ENCODE results near the gene NTSR1. TPM values are rescaled to one million over a fixed set of nuclear protein-coding genes. Genes with fewer than 3 reads are reported as not detected.

NTSR1 gene
- total and polyA plus RNA-seq, 7 donors: 0.01 to 0.08 (median 0.05) TPM; not detected in 3

GRCh38 chr20:62698231-62698630 lies 10.4 kb upstream of the NTSR1 start:
- TF ChIP-seq CTCF (IDR thresholded peaks at IDR 0.05): no peak
- H3K27ac ChIP-seq: no peak overlapping the region
- DNase-seq: no peak
- no peaks in the 10 kb centered on the region for H3K9me3 ChIP-seq
- H3K4me3 ChIP-seq: no peak overlapping the region
- H3K36me3 ChIP-seq (ENCODE audit: insufficient read depth in 1 of 2, low read depth in 1 of 2): no peaks in the 10 kb centered on the region
- intact Hi-C loops (cut with DNase I): no loop called here
- peaks cover 0 to 33% (median 9%) of the 10 kb centered on the region in 3 donors for H3K27me3 ChIP-seq (ENCODE audit: insufficient read depth in 3 of 3, low read length in 2 of 3)
- no peaks in the 10 kb centered on the region for H3K4me1 ChIP-seq
- WGBS, 3 donors: 90 to 94% (median 93%) methylated on average over 14 of the region's 14 CpGs
- no peak for ATAC-seq

DNA sequence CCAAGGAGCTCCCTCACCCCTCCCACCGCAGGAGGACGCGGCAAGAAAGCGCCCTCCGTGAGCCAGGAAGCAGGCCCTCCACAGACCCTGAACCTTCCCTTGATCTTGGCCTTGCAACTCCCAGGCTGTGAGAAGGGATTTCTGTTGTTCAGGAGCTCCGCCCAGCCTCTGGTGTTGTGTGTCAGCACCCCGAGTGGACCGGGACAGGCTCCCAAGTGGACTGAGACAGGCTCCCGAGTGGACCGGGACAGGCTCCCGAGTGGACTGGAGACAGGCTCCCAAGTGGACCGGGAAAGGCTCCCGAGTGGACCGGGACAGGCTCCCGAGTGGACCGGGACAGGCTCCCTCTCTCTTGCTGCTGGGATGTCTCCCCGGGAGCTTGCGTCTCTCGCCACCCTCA lies 9.3 kb upstream of the NTSR1 start:
- intact Hi-C loops (cut with DNase I): no loop called here
- DNase-seq (no peak), ATAC-seq (no peak)
- H3K36me3 ChIP-seq (ENCODE audit: insufficient read depth in 1 of 2, low read depth in 1 of 2): no peaks in the 10 kb centered on the region
- 87 to 94% (median 90%) methylated on average over 17 to 19 of the region's 19 CpGs for WGBS, 3 donors
- no peaks in the 10 kb centered on the region for H3K9me3 ChIP-seq
- H3K27ac ChIP-seq: no peak overlapping the region
- no peak for TF ChIP-seq CTCF (IDR thresholded peaks at IDR 0.05)
- H3K4me3 ChIP-seq: no peak overlapping the region
- no peaks in the 10 kb centered on the region for H3K4me1 ChIP-seq
- H3K27me3 ChIP-seq (ENCODE audit: insufficient read depth in 3 of 3, low read length in 2 of 3): peaks cover 0 to 33% (median 2%) of the 10 kb centered on the region in 3 donors

GRCh38 chr20:62699741-62700140 lies 8.9 kb upstream of the NTSR1 start:
- H3K27me3 ChIP-seq (ENCODE audit: insufficient read depth in 3 of 3, low read length in 2 of 3): peaks cover 0 to 34% (median 2%) of the 10 kb centered on the region in 3 donors
- intact Hi-C loops (cut with DNase I): no loop called here
- no peaks in the 10 kb centered on the region for H3K4me1 ChIP-seq
- H3K4me3 ChIP-seq: no peak overlapping the region
- H3K36me3 ChIP-seq (ENCODE audit: insufficient read depth in 1 of 2, low read depth in 1 of 2): no peaks in the 10 kb centered on the region
- H3K9me3 ChIP-seq: no peaks in the 10 kb centered on the region
- ATAC-seq (no peak), DNase-seq (no peak)
- H3K27ac ChIP-seq: no peak overlapping the region
- 83 to 90% (median 89%) methylated on average over 10 to 12 of the region's 12 CpGs for WGBS, 3 donors
- no peak for TF ChIP-seq CTCF (IDR thresholded peaks at IDR 0.05)

DNA sequence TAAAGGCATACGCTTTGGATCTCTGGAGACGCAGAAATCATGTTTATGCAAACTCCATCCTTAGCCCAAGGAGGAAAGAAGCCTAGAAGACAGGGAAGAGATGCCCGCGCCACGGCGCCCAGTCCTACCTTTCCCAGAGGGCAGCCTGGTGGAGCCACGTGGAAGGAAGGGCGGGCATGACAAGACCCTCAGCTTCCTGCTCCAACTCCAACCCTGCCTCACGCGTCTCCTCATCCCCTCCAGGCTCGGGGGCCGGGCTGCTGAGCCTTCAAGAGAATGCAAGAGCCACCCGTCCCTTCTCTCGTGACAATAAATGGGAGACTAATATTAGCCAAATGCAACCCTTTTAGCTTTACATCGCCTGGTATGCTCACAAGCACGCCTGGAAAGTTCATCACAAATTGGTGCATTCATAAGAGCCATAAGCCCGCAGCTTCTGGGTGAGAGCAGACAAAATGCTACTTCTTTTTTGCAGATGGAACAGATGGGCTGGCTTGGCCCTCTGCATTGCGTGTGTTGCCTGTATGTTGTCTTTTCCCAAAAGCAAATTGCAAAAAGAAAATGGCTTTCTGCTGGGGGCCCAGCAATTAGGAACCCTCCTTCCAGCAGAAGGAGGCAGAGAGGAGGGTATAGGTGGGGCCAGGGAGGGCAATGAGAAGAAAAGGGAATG lies 8.2 kb upstream of the NTSR1 start:
- no peaks in the 10 kb centered on the region for H3K4me1 ChIP-seq
- no peaks in the 10 kb centered on the region for H3K9me3 ChIP-seq
- WGBS, 3 donors: 89 to 91% (median 90%) methylated on average over 18 of the region's 18 CpGs
- DNase-seq (no peak), ATAC-seq (no peak)
- intact Hi-C loops (cut with DNase I): no loop called here
- peaks cover 0 to 34% (median 2%) of the 10 kb centered on the region in 3 donors for H3K27me3 ChIP-seq (ENCODE audit: insufficient read depth in 3 of 3, low read length in 2 of 3)
- H3K27ac ChIP-seq: no peak overlapping the region
- H3K36me3 ChIP-seq (ENCODE audit: insufficient read depth in 1 of 2, low read depth in 1 of 2): no peaks in the 10 kb centered on the region
- no peak for TF ChIP-seq CTCF (IDR thresholded peaks at IDR 0.05)
- no peak overlapping the region for H3K4me3 ChIP-seq
